Fibroblast of peridontal ligament (primary cell): ENCODE measurements around the gene NAIF1.
"Not testable (repeated sequence)": the region's sequence is repeated elsewhere in the genome, so short reads cannot be mapped to it uniquely, and the experiment has no call there.

ENCODE experiments used
- DNase-seq: peaks from one replicate; pipeline ENCODE4 v3.0.0-alpha.2; 2010; ENCODE audit errors: extremely low read depth

The NAIF1 gene

GRCh38 chr9:128088253-128088945, 21.3 kb upstream of the NAIF1 start:
- no peak for DNase-seq

- no peak for DNase-seq
Observed at GRCh38 chr9:128087262-128087661, 20.1 kb upstream of the NAIF1 start.

- no peak for DNase-seq
Observed at GRCh38 chr9:128085943-128086342, 18.8 kb upstream of the NAIF1 start.

- DNase-seq = no peak
Observed at GRCh38 chr9:128084746-128085145, 17.6 kb upstream of the NAIF1 start.

- DNase-seq = no peak
Observed at GRCh38 chr9:128082151-128082550, 15.0 kb upstream of the NAIF1 start.

GRCh38 chr9:128081056-128081455, 13.9 kb upstream of the NAIF1 start:
- DNase-seq = peak; percentile 96

GRCh38 chr9:128080206-128080605, 13.1 kb upstream of the NAIF1 start:
- DNase-seq = no peak

GRCh38 chr9:128078504-128079434, 11.6 kb upstream of the NAIF1 start:
- DNase-seq = no peak

GRCh38 chr9:128077847-128078503, 10.9 kb upstream of the NAIF1 start:
- DNase-seq = no peak

- peak; percentile 74 for DNase-seq
Observed at GRCh38 chr9:128073253-128073886, 6.2 kb upstream of the NAIF1 start.

GRCh38 chr9:128072144-128073021, 5.3 kb upstream of the NAIF1 start:
- peak; percentile 93 for DNase-seq

GRCh38 chr9:128071475-128071874, 4.4 kb upstream of the NAIF1 start:
- not testable (repeated sequence) for DNase-seq

GRCh38 chr9:128070874-128071273, 3.8 kb upstream of the NAIF1 start:
- DNase-seq = no peak

- no peak for DNase-seq
Observed at GRCh38 chr9:128068386-128069205, 1.5 kb upstream of the NAIF1 start.

- peak; percentile 99 for DNase-seq
Observed at GRCh38 chr9:128067645-128068385, 695 bp upstream of the NAIF1 start, which contains the start of gene SLC25A25. SLC25A25 (plus strand) TSS chr9:128068232; CDS start chr9:128068320, 88 bp downstream.

- DNase-seq = no peak
Observed at GRCh38 chr9:128065907-128066712, 1.0 kb downstream of the NAIF1 start.

- DNase-seq = no peak
Observed at GRCh38 chr9:128062846-128063831, 4.0 kb downstream of the NAIF1 start.
